Measurements from ENCODE around the gene PNPLA7. TPM values are rescaled to one million over a fixed set of nuclear protein-coding genes. Genes with fewer than 3 reads are reported as not detected.

PNPLA7 gene
- total RNA-seq, 1 donor from 2014 or later, result 4.4 TPM

GRCh38 chr9:137434498-137435380 lies 115.5 kb downstream of the PNPLA7 start:
- DNase-seq, result no peak

DNA sequence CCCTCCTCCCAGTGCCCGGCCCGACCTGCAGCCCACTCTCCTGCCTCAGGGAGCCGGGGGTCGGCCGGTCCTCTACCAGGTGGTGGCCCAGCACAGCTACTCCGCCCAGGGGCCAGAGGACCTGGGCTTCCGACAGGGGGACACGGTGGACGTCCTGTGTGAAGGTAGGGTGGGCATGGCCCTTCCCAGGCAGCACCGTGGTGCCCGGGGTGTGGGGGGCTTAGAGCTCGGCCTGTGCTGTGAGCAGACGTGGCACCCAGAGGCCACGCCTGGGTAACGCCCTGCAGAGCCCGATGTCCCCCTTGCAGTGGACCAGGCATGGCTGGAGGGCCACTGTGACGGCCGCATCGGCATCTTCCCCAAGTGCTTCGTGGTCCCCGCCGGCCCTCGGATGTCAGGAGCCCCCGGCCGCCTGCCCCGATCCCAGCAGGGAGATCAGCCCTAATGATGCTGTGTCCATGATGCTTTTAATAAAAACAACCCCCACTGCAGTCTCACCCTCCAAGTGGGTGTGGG lies 116.2 kb downstream of the PNPLA7 start:
- no peak for DNase-seq

DNA sequence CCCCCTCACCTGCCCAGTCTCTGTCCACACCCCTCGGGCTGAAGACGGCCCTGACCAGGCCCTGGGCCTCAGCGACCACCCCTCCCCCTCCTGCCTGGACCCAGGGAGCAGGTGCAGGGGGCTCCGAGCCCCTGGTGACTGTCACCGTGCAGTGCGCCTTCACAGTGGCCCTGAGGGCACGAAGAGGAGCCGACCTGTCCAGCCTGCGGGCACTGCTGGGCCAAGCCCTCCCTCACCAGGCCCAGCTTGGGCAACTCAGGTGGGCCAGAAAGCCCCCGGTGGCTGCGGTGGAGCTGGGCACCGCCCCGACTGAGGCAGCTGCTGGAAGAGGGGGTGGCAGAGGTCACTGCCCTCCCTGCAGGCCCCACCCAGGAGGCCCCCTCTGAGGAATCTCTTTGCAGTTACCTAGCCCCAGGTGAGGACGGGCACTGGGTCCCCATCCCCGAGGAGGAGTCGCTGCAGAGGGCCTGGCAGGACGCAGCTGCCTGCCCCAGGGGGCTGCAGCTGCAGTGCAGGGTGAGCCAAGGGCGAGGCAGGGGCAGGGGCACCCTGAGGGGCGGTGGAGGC lies 116.8 kb downstream of the PNPLA7 start:
- no peak for DNase-seq

DNA sequence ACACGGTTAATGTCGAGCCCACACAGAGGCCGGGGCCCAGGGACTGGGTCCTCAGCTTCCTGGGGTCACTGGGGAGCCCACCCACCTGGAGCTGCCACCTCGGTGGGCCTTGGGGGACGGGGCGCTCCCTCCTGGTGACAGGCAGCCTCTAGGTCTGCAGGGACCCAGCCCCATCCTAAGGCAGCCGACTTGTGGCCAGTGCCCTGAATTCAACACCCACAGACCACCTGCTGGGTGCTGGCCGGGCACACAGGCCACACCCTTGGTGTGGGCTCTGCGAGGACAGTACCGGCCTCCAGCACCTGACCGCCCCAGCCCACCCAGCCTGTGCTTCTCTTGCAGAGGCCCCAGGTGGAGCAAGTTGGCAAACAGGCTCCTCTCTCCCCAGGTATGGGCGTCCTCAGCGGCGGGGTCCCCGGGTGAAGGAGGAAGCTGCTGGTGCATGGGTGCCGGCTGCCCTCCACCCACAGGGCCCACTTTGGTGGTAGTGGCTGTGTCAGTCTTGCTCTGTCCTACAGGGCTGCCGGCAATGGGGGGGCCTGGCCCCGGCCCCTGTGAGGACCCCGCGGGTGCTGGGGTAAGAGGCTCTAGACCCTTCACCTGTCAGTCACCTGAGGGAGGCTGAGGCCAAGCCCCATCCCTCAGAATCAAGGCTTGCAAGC lies 117.4 kb downstream of the PNPLA7 start:
- DNase-seq, result no peak

- DNase-seq, result no peak
Measured at GRCh38 chr9:137431416-137431931, 118.7 kb downstream of the PNPLA7 start.

DNA sequence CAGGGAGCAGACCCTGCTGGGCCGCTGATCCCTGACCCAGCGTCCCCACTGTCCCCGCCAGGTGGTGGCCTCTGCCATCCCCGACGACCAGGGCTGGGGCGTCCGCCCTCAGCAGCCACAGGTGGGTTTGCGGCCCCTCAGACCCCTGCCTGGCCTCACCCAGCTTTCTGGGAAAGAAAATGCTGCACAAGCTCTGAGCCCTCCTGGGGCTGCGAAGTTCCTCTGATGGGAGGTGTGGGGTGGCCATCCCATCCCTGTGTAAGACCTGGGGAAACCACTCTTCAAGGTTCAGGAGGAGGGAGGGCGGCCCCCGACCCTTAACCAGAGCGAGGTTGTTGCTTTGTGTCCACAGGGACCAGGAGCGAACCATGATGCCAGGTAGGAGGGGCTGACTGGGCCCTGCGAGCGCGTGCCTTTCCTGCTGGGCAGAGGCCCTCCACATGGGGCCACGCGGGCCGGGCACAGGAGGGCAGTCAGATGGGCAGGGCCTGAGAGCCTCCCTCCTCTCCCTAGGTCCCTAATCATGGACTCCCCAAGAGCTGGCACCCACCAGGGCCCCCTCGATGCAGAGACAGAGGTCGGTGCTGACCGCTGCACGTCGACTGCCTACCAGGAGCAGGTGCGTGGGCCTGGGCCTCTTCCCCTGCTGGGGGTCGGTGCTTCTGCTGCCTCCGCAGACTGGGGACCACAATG lies 119.3 kb downstream of the PNPLA7 start:
- no peak for DNase-seq

DNA sequence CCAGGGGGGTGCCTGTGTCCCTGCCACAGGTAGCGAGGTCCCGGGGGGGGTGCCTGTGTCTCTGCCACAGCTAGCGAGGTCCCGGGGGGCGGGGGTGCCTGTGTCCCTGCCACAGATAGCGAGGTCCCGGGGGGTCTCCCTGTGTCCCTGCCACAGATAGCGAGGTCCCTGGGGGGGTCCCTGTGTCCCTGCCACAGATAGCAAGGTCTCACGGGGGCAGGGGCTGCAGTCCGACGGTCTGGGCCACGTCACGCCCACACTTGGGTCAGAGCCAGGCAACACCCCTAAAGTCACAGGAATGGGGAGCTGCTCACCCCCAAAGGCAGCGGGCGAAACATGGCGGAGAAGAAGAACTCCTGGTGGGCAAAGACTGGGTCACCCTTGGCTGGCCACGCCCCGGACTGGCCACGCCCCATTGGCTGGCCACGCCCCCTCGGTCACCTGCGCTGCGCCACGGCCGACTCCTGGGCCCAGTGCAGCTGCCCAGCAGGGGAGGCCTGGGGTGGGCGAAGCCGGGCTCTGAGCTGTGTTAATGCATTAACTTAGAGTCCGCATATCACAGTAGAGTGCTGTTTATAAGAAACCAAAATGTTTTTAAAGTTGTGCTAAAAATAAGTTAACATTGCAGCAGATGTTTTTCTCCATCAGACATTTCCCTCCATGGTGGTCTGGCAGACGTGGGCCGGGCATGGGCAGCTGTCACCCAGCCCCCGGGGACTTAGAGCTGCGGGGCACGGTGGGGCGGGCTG lies 120.1 kb downstream of the PNPLA7 start:
- no peak for DNase-seq

GRCh38 chr9:137429546-137429890 lies 120.7 kb downstream of the PNPLA7 start:
- no peak for DNase-seq

DNA sequence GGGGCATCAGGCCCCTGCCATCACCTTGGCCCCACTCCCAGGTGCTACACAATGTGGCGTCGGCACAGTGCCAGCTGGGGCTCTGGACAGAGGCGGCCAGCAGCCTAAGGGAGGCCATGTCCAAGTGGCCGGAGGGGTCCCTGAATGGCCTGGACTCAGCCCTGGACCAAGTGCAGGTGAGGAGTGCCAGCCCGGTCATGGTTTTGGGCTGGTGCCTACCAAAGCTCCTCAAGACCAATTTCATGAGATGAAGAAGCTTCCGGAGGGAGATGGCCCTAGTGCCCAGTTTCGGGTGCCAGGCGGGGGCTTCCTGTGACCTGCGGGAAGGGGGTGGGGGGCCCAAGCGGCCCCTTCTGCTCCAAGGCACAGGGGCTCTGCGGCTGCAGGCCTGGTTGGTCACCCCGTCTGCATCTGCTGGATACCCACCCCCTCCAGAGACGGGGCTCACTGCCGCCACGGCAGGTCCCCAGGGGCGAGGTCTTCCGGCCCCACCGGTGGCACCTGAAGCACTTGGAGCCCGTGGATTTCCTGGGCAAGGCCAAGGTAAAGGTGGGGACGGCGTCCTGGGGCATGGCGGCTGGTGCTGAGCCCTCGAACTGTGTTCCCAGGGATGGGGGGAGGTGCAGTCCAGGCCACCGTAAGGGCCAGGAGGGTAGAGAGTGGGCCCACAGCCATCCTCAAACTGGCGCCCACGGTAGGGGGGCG lies 121.2 kb downstream of the PNPLA7 start:
- DNase-seq, result no peak

DNA sequence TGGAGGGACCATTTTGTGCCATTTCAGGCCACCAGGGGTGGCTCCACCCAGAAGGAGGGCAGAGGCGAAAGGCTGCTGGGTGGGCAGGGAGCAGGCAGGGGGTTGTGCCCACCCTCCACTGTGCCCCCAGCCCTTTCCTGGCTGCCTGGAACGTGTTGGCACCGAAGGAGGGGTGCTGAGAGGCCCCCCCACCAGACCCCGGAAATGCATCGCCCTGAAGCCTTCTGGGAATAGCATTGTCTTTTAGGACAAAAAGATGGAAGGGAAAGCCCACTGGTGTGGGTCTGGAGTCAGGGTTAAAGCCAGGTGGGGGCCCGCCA lies 121.9 kb downstream of the PNPLA7 start:
- no peak for DNase-seq

DNA sequence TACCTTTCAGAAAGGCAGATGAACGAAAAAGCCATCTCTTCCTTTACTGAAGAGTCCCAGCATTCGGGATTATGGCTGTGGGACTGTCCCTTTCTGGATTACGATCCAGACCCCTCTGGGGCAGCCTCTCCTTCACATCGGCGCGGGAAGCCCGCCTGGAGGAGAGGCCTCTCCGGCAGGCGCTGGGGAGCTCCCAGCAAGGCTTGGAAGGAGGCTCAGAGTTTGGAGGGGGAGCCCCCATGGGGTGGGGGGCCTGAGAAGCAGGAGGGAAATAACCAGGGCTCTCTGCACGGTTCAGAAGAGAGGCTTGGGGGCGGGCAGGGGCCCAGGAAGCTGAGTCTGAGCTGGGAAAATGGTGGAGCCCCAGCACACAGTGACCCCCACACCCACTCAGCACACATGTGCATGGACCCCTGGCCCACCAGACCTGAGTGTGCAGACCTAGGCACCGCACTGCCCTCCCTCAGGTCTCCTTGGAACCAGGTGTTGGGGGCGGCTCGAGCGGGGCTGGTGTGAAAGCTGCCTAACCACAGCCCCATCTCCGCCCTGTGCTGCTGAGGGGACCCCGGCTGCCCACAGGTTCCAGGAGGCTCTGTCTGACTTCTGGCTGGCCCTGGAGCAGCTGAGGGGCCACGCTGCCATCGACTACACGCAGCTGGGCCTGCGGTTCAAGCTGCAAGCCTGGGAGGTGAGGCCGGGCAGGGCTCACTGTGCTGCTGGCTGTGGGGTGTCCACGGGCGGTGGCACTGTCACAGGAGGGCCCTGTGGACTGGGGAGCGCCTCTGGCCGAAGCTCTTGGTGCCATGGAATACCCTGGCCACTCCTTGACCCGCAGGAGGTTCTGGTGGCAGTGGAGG lies 122.5 kb downstream of the PNPLA7 start:
- no peak for DNase-seq

GRCh38 chr9:137426018-137426681 lies 124.1 kb downstream of the PNPLA7 start:
- no peak for DNase-seq

- DNase-seq, result no peak
Measured at GRCh38 chr9:137423514-137424291, 126.5 kb downstream of the PNPLA7 start.

DNA sequence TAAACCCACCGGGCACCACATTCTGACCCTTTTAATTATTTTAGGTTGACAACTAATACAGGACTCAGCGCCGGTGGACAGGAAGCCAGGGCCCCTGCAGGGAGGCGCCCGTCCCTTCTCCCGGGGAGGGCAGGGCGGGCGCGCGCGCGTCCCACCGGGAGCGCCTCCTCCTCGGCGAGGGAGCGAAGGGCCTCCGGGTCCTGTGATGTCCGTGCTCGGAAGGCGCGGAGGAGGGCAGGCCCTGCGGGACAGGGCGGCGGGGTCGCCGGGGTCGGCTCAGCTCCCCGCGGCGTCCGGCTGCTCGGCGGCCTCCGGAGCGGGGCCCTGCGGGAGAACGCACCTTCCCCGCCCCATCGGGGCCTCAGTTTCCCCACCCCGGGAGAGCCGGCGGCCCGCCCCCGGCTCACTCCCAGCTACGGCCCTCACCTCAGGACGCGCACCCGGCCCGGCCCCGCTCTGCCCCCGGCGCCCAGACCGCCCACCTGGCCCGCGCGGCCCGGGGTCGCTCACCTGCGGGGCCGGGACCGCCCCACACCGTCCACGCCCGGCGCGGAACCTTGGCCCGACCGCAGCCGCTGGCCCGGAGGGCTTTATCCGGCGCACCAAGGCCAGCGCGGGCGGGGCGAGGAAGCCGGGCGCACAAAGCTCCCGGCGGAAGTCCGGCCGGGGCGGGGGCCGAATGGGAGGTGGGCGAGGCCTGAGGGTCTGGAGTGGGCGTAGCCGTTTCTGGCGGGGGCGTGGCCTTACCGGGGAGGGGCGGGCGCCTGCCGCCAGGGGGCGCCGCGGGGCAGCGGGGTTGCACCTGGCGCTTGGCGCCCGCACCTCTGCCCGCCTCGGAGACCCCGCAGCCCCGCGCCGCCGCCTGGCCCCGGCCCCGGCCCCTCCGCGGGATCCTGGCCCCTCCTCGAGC lies 127.3 kb downstream of the PNPLA7 start, which contains the start of the genes EXD3 and NOXA1:
Gene EXD3 (minus strand): TSS at position 559 of the 910 bp plus-strand sequence. CDS start 27,805 bp downstream, outside the sequence.
Gene NOXA1 (plus strand): TSS at position 790 of the 910 bp plus-strand sequence. CDS start 137 bp downstream, outside the sequence.
- DNase-seq, result peak; percentile 75

DNA sequence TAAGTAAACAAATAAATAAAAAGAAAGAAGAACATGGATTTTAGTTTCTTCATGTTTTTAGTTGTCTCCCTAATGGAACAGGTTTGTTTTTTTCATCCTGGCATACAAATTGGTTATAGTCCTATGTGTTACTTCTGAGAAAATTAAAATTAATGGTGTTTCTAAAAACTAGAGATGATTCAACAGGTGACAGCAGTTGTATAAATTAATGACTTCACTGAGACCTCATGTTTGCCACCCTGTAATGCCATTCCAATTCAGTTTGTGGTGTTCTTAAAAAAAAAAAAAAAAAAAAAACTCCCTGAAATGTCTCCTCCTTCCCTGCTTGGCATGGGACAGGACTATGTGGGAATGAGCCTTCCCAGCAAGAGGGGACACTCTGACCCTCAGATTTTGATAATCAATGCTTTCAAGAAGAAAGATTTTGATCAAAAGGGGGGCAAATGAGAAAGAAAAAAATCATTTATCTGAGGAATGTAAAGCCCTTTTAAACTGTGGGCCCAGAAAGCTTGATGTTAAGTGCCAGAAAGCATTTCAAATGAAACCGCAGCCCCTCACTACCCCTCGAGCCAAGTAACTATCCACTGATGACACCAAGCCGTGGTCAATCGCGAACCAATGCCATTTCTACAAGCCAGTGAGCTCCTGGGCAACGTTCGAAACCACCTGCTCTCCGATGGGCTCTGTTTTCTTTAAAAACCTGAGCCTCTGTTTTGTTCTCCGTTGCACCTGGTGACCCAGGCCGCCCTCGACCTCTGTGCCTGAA lies 128.2 kb downstream of the PNPLA7 start:
- DNase-seq, result no peak

All from skin of body (tissue), 2 donors.